Raji (cell line): Measurements from ENCODE around the gene PEAK1.

ENCODE experiments used
- POLR2A ChIP-seq: IDR thresholded peaks from 2 replicates; pipeline ENCODE4 v1.6.1; 2011; ENCODE audit warnings: low read depth, low read length, control low read depth; ENCODE audit not compliant: insufficient read depth

Gene PEAK1

DNA sequence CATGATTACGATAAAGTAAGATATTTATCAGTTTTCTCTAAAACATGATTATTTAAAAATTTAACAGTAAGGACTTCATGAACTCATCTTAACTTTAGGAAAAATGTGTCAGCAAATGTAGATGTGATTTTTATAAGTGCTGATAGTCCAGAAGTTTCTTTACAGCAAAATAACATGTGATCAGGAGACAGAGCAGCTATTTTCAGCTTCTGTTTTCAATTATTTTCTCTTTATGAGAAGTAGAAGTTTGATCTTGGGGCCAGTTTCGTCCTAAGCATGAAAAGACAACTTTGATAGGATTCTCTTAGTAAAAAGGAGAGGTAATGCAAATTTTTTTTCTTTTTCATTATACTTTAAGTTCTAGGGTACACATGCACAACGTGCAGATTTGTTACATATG is 252.5 kb downstream of the PEAK1 start:
- TF ChIP-seq POLR2A = no peak

DNA sequence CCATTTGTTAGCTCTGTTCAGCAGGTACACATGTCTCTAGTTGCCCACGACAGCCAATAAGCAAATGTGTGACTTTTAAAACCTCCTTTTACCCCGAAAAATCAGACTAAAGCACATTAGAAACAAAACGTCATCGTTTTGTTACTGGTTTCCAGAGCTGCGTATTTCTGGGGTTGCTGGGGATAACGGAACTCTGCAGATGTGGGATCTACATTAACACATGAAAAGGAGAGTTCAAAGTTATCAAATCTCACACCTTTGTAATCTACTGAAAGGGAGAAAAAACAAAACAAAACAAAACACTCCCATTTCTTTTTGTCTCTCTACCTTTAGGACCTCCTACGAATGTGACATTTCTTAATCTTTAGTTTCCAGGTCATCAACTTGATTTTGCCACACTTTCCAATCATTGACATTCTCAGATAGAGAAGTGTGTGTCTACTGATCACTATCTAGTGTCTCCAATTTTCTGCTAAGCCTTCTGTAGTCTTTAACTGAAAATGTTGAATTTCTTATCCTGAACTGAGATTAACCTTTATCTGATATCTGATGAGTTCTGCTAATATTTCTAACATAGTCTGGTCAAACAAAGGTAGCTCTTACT is 256.0 kb downstream of the PEAK1 start:
- TF ChIP-seq POLR2A = no peak

DNA sequence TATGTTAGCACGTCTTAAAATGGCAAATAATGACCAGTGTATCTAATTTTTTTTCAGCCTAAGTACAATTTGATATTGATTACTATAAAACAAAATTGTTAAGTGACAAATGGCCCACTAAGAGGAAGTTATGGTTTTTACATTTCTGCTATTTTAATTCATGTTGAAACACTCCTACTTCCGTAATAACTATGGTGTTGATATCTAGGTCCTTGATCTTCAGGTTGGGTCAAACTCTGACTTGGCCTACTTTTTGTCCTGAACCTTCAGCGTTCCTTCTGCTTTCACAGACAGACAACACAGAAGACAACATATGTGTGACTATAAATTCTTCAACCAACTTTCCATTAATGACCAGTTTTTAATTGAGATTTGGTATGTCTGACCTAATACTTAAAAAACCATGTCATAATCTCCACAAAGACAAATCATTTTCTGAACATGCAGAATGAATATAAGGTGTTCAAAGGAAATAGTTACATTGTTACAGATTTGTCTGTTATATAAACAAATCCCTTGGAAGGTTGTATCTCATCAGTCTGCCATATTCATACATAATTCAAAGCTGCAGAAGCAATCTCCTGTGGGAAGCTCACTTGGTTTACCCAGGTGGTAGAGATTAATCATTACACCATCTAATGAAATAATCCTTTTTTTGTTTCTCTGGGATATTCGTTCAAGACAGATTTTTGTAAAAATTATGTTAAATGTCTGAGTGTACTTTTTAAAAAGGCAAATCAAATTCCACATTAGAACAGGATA is 256.9 kb downstream of the PEAK1 start:
- TF ChIP-seq POLR2A = no peak

DNA sequence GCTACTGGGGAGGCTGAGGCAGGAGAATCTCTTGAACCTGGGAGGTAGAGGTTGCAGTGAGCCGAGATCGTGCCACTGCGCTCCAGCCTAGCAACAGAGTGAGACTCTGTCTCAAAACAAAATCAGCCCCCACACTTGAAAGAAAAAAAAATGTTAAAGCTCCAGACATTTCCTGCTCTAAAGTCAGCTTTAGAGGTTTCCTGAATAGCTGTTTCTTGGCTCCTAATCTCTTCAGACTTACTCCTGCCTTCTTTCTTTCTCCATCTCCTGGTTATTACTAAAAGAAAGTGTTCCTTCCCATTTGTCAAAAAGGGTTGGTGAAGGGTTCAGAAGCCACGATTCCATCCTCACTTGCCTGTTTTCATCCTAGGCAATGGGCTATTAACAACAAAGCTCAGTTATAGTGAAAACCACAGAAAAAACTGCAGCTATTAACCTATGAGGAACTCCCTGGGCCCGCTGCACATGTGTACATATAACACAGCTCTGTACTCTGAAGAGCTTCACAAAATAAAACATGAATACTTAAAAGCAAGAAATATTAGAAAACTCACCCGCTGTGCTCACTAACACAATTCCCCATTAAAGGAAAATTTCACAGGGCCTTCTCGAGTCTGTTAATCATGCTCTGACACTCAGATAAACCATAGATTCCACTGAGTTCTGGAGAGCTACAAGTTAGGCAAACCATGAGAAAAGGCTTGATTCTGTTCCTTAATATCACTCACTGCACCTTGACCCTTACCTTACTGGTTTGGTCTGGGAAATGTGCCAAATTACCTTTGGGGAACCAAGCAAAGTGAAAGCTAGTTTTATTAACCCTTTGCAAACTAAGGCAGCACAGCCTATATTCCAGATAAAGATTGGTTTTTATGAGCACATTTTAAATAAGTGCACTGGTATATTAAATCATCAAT is 259.1 kb downstream of the PEAK1 start:
- no peak for TF ChIP-seq POLR2A

DNA sequence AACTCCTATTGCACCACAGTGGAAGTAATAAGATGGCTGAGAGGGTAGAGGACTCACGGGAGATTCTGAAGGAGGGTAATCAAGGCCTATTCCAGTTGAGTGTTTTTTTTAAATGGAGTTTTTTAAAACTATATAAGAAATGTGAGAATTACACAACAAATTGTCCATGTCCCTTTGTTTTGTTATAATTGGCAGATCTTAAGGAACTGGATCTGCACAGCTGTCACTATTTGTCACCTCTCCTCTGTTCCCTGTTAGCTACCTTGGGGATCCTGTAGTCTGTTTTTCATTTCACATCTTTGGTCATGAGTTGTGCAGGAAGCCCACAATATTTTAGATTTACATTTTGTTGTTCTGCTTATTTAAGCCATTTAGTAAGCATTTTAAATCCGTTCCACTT is 271.7 kb downstream of the PEAK1 start:
- TF ChIP-seq POLR2A = no peak

DNA sequence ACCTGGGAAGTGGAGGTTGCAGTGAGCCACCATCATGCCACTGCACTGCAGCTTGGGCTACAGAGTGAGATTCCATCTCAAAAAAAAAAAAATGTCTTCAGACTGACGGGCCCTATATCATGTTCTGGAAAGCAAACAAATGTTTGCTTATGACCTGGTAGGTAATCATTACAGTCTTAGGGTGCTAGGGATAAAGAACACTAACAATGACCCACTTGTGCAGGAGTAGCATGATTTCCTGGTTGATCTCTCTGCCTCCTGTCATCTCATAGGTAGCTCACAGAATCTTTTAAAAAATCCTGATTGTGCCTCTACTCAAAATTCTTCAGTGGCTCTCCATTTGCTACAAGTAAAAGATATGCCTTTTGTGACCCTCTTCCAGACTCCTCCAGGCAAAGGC is 274.5 kb downstream of the PEAK1 start:
- no peak for TF ChIP-seq POLR2A

DNA sequence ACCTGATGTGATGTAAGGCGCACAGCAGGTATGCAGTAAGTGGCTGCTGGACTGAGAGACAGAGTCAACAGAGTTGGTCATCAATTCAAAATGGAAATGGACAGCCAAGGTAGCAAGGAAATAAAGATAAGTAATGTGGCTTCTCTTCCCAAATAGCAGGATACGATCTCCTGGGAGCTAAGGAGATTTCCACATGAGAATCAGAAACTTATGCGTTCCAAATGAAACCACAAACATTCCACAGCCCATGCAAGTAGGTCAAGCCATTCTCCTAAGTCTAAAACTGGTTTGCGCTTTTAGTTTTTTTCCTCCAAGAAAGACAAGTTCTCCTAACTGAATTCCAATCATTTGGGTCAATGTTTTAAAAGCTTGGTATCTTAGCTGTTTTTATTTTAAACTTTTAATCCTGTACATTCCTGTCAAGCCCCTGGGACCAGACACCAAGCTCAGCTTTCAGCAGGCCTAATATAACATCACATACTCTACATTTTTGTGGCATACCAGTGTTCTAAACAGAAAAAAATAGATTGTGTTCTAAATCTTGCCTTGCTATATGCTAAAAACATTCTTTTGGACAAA is 275.3 kb downstream of the PEAK1 start:
- no peak for TF ChIP-seq POLR2A

DNA sequence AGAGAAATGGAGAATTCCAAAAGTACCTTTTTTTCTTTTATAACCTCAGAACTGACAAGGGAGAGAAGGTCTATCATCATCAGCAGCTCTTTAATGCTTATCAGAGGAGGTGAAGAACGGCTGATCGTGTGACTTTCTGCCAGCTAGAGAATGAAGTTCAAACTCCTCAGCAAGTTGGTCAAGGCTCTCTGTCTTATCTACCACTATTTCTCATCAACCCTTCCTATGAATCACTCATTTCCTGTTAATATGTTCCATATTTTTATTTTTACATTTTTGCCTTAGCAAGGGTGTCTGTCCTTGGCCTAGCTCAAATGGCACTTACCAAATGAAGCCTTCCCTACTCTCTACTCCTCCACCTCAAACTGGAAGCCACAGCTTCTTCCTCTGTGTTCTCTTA is 275.9 kb downstream of the PEAK1 start:
- no peak for TF ChIP-seq POLR2A

DNA sequence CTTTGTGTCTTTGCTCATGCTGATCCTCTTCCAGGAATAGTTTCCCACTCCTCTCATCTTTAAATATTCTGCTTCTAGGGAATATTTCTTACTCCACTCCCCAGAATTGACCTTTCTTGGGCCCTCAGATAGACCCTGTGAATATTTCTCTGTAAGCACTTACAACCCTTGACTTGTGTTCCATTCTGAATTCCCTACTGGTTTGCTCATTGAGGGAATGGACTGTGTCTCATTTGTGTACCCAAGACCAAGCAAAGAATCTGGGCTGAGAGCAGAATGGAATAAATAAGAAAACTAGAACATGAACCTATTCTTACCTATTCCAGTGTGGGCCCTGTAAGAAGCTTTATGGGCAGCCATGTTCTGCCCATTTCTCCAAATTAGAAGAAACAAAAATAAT is 276.3 kb downstream of the PEAK1 start:
- no peak for TF ChIP-seq POLR2A

DNA sequence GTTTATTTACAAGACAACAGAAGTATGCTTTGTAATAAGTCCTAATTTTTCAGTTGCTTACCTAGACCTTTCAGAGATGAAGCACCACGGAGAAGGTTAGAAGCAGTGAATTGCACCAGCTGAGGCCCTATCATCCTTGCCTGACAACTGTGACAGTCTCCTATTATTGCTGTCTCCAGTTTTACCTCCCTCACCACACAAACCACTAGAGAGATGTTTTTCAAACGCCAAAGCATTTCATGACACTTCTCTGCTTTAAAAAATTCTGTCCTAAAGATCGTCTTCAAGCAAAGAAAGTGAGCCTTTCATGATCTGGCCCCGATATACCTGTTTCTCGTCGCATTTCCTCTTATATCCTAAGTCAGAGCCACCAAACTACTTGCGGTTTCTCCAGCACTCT is 276.7 kb downstream of the PEAK1 start:
- no peak for TF ChIP-seq POLR2A

DNA sequence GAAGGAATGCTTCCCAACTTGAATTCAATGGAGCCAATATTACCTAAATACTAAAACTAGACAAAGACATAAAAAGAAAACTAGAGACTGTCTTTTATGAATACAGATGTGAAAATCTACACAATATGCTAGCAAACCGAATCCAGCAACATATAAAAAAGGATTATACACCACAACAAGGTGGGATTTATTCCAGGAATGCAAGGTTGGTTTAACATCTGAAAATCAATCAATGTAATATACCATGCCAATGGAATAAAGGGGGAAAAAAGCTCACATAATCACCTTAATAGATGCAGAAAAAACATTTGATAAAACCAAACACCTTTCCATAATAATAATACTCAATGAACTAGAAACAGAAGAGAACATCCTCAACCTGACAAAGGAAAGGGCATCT is 279.7 kb downstream of the PEAK1 start:
- no peak for TF ChIP-seq POLR2A

DNA sequence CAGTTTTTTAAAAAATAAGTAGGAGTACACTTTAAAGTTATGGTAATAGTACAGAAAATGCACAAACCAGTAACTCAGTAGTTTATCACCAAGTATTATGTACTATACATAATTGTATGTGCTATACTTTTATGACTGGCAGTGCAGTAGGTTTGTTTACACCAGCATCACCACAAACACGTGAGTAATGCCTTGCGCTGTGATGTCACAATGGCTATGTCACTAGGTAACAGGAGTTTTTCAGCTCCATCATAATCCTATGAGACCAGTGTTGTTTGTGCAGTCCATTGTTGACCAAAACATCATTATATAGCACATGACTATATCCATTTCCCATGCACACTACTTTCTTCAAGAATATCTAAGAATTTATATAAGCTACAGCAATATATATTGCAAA is 280.6 kb downstream of the PEAK1 start:
- TF ChIP-seq POLR2A = no peak

DNA sequence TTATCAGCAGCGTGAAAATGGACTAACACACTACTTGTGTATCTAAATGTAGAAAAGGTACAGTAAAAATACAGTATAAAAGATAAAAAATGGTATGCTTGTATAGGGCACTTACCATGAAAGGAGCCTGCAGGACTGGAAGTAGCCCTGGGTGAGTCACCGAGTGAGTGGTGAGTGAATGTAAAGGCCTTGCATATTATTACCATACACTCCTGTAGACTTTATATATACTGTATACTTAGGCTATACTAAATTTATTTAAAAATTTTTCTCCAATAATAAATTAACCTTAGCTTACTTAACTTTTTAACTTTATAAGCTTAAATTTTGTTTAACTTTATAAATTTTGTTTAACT is 281.8 kb downstream of the PEAK1 start:
- no peak for TF ChIP-seq POLR2A

DNA sequence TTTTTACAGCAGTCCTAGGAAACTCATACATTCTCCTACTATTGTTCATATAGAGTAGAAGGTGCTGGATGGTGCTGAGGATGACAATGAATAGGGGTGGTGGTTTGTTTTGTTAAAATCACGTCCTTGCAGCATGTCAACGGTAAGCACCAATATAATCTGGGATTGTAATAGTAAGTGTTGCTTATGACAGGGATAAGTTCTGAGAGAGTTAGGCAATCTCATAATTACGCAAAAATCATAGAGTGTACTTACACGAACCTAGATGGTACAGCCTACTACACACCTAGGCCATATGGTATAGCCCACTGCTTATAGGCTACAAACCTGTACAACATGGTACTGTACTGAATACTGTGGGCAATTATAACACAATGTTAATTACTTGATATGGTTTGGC is 284.7 kb downstream of the PEAK1 start:
- TF ChIP-seq POLR2A = no peak

DNA sequence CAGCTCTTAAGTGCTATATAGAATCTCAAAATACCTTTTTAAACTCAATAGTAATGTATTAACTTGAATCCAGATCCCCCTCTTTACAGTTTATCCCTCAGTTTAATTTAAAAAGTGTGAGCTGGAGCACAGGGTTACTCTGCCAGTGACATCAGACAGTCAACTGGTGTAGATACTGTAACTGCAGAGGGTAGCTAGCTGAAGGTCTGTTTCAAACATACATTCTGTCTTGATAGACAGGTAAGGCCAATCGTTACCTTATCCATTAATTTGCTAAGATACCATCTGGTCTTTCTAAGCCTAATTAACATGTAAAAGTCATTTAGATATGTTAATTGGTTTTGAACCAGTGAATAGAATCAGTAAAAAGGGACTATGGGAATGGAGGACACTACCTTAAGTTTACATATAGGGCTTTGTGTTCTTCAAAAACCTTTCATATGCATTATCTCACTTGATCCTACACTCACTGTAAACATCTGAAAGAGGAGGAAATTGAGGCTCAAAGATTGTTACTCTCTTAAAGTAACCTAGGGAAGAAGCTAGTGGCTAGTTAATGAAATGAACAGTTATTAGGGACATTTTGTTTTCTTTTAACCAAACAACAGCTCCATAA is 289.5 kb downstream of the PEAK1 start:
- no peak for TF ChIP-seq POLR2A
